GM12878 (cell line): ENCODE data around the gene TECTA. TPM values are rescaled to one million over a fixed set of nuclear protein-coding genes. Genes with fewer than 3 reads are reported as not detected.

ENCODE experiments used
- ATAC-seq: fragments of 200-7000 bp; cut with Tn5 transposase; 3 replicates; pipeline ENCODE4 v1.9.1; 2020; ENCODE audit warnings: mild to moderate bottlenecking, moderate library complexity
- BruUV-seq: library from RNA; stranded (reverse); fragments of 400-500 nt; replicated peaks from 2 replicates; lab custom pipeline; 2021; lab: Mats Ljungman, UMichigan
- CTCF ChIA-PET: fragments of 300-600 bp; sonication (Branson Sonifier 250); formaldehyde crosslinking; extraction: SDS; loops from one replicate; lab custom pipeline; 2021; ENCODE audit warnings: inconsistent platforms; lab: Yijun Ruan, JAX
- POLR2A ChIA-PET: fragments of 350-600 bp; formaldehyde crosslinking; extraction: SDS; loops from one replicate; lab custom pipeline; 2021; ENCODE audit warnings: inconsistent platforms; lab: Charles Lee
- RAD21 ChIA-PET: fragments of 300-600 bp; sonication (Branson Sonifier 250); formaldehyde crosslinking; loops from one replicate; lab custom pipeline; 2023; ENCODE audit warnings: antibody characterized with exemption; ENCODE audit not compliant: unreplicated experiment; lab: Charles Lee
- SMC1A ChIA-PET: fragments of 300-600 bp; sonication (Branson Sonifier 250); formaldehyde crosslinking; loops from one replicate; lab custom pipeline; 2023; ENCODE audit not compliant: unreplicated experiment, uncharacterized antibody; lab: Charles Lee
- DNase-seq: peaks from one replicate; pipeline ENCODE4 v3.0.0-alpha.2; 2011; ENCODE audit warnings: low read depth, low spot score
- FAIRE-seq: peaks from 3 replicates; lab custom pipeline; 2011; peaks lifted over from hg19 to GRCh38; lab: Jason Lieb, UNC
- H2AFZ ChIP-seq: 2 replicates; pipeline ENCODE4 v1.6.0; 2011; ENCODE audit warnings: low read depth, low read length, control low read depth; ENCODE audit not compliant: control insufficient read depth
- H3K27ac ChIP-seq: 2 replicates; pipeline ENCODE4 v1.5.1; 2011; ENCODE audit warnings: control low read depth; ENCODE audit not compliant: control insufficient read depth, insufficient read depth
- H3K27me3 ChIP-seq, 2 experiments: replicated peaks in 1 of 2; 2 replicates each; pipeline versions ENCODE4 v1.6.0 to v1.6.1; 2011; ENCODE audit warnings: low read length in 1 of 2; ENCODE audit not compliant: control insufficient read depth in 2 of 2, insufficient read depth in 2 of 2
- H3K36me3 ChIP-seq, 2 experiments: 2 replicates each; pipeline ENCODE4 v1.5.1; 2011; ENCODE audit warnings: low read length in 1 of 2; ENCODE audit not compliant: control insufficient read depth in 2 of 2, insufficient read depth in 2 of 2
- H3K4me1 ChIP-seq: 2 replicates; pipeline ENCODE4 v1.6.1; 2011; ENCODE audit warnings: mild to moderate bottlenecking, low read length, moderate library complexity, mixed read lengths; ENCODE audit not compliant: control insufficient read depth, insufficient read depth
- H3K4me2 ChIP-seq: 2 replicates; pipeline ENCODE4 v1.6.0; 2011; ENCODE audit warnings: control low read depth; ENCODE audit not compliant: control insufficient read depth, insufficient read depth
- H3K4me3 ChIP-seq: fragments of 200-600 bp; sonication (generic); 2 replicates; pipeline ENCODE4 v1.5.1; 2016
- H3K79me2 ChIP-seq: 2 replicates; pipeline ENCODE4 v1.6.0; 2011; ENCODE audit warnings: low read length; ENCODE audit not compliant: control insufficient read depth, insufficient read depth
- H3K9ac ChIP-seq: 2 replicates; pipeline ENCODE4 v1.8.0; 2011; ENCODE audit warnings: low read length, control low read depth, mixed read lengths; ENCODE audit not compliant: control insufficient read depth, insufficient read depth
- H3K9me3 ChIP-seq: replicated peaks from 3 replicates; pipeline ENCODE4 v1.5.1; 2011; ENCODE audit warnings: mild to moderate bottlenecking, low read length; ENCODE audit not compliant: control insufficient read depth, insufficient read depth
- H4K20me1 ChIP-seq: 2 replicates; pipeline ENCODE4 v1.6.0; 2011; ENCODE audit not compliant: control insufficient read depth, insufficient read depth
- CREM ChIP-seq: IDR thresholded peaks from 2 replicates; pipeline ENCODE4 v1.6.1; 2014; ENCODE audit warnings: antibody characterized with exemption, low read depth
- ELK1 ChIP-seq: IDR thresholded peaks from 2 replicates; pipeline ENCODE4 v1.6.1; 2012; ENCODE audit warnings: low read depth, low read length, improper control_type of control experiment
- FOS ChIP-seq: IDR thresholded peaks from 3 replicates; pipeline ENCODE4 v1.6.1; 2011; ENCODE audit warnings: borderline replicate concordance; ENCODE audit not compliant: insufficient read length; ENCODE audit errors: extremely low read depth
- NBN ChIP-seq: fragments of 450-650 bp; IDR thresholded peaks from 2 replicates; pipeline ENCODE4 v1.6.1; 2016
- SIN3A ChIP-seq: IDR thresholded peaks from 2 replicates; pipeline ENCODE4 v1.6.1; 2012; ENCODE audit warnings: low read depth, low read length, improper control_type of control experiment
- TBL1XR1 ChIP-seq: IDR thresholded peaks from 2 replicates; pipeline ENCODE4 v1.6.1; 2012; ENCODE audit warnings: low read depth, low read length, improper control_type of control experiment
- YY1 ChIP-seq: IDR thresholded peaks from 2 replicates; pipeline ENCODE4 v1.6.1; 2011; ENCODE audit warnings: low read depth, mild to moderate bottlenecking, low read length
- ZBTB11 ChIP-seq: fragments of 450-650 bp; formaldehyde crosslinking; IDR thresholded peaks from 2 replicates; pipeline ENCODE4 v1.5.0; 2022; ENCODE audit warnings: mild to moderate bottlenecking, missing genetic modification characterization
- ZNF207 ChIP-seq: fragments of 450-650 bp; IDR thresholded peaks from 2 replicates; pipeline ENCODE4 v1.6.1; 2014; ENCODE audit warnings: antibody characterized with exemption, mild to moderate bottlenecking, borderline replicate concordance
- WGBS: methylation state at CpG from one replicate; pipeline ENCODE4 v1.1.6; 2016; ENCODE audit warnings: low lambda C conversion rate; ENCODE audit not compliant: insufficient replicate concordance, insufficient coverage; ENCODE audit errors: missing lambda C conversion rate; 5-methylcytosine and 5-hydroxymethylcytosine counted together
- in situ Hi-C: fragments of 300-500 bp; cut with MboI; formaldehyde crosslinking; loops from 9 replicates; pipeline ENCODE4 v1.14.3; 2018; ENCODE audit warnings: mixed read lengths
- intact Hi-C: fragments of 100-400 bp; cut with micrococcal nuclease; formaldehyde crosslinking; loops from one replicate; pipeline ENCODE4 v1.14.2; 2022; ENCODE audit not compliant: unreplicated experiment
- polyA plus RNA-seq, 11 experiments: library from polyadenylated mRNA; depleted of rRNA in 4 of 11; unstranded in 6 of 11; stranded (reverse) in 5 of 11; fragments of >200 nt; fragmentation: Nextera tagmentation in 4 of 11; fragmentation: Illumina TruSeq in 1 of 11; extraction: Ambion mirVana in 4 of 11; extraction: Trizol in 1 of 11; gene quantifications; 1 replicate in 1 of 11; 2 replicates in 10 of 11; pipeline versions ENCODE4 v1.2.1 to v1.2.3, GENCODE V29; 2011 to 2016; ENCODE audit warnings: inconsistent platforms in 2 of 11, missing spikeins in 2 of 11, low read depth in 1 of 11
- total RNA-seq, 4 experiments: library from RNA; depleted of rRNA in 3 of 4; stranded (reverse); fragments of >200 nt in 3 of 4; fragmentation: Illumina TruSeq in 1 of 4; extraction: Trizol in 1 of 4; gene quantifications; 2 replicates each; pipeline versions ENCODE4 v1.2.1 to v1.2.3, GENCODE V29; 2013 to 2021
- TF ChIP-seq, protein P1 (sequence below): IDR thresholded peaks from 2 replicates; pipeline ENCODE4 v1.6.1; 2012; ENCODE audit warnings: low read depth, low read length, improper control_type of control experiment
- TF ChIP-seq, protein P2 (sequence below): fragments of 450-650 bp; IDR thresholded peaks from 2 replicates; pipeline ENCODE4 v1.6.1; 2016; ENCODE audit warnings: mild to moderate bottlenecking

TECTA gene
- total and polyA plus RNA-seq, 10 of the 15 experiments (the other 5 are each of a cell fraction or from before 2014, with no cell fraction given) = under 0.01 to 0.14 (median 0.05) TPM; not detected in 1

DNA sequence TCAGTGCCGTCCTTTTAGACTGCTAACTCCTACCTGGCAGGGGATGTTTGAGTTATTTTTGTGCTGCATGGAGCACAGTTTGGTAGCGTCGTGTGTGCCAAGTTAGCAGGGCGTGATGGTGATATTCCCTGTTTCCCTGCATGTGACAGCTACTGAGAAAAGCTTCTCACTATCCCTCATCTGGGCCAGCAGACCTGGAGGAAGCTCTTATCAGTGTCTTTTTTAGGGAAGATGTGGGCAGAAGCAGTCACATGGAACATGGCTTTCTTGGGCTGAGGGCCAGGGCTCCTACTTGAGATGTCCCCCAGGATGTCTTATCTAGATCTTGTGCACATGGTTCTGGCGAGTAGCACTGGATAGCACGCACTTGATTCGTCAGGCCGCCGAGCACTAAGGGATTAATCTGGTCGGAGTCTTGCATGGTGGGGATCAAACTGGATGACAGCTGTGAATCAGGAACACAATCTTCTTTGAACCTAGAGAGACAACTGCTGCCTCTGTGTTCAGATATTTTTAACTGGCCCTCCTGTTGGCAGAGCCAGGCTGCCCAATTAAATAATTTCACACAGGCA is 33.8 kb downstream of the TECTA start:
- Histone ChIP-seq H3K9me3 (no peaks in the 10 kb centered on the region), H2AFZ (no peak overlapping the region), H3K27me3 (peaks cover 0 to 1% of the 10 kb centered on the region in 2 experiments; a peak in 1 of 4 replicates), H3K36me3 (no peaks in the 10 kb centered on the region), H3K9ac (no peak overlapping the region), H3K79me2 (no peaks in the 10 kb centered on the region), H3K4me2 (no peak overlapping the region), H3K4me1 (no peaks in the 10 kb centered on the region), H3K27ac (no peak overlapping the region), H4K20me1 (no peaks in the 10 kb centered on the region), H3K4me3 (no peak overlapping the region)
- intact Hi-C loops = no loop called here
- POLR2A ChIA-PET = no interaction called here
- RAD21 ChIA-PET = no interaction called here
- DNase-seq (no peak), ATAC-seq (no peak), FAIRE-seq (no peak)
- no TSS peak for BruUV-seq
- TF ChIP-seq FOS (no peak), ELK1 (no peak), ZNF207 (no peak), SIN3A (no peak), TBL1XR1 (no peak), YY1 (no peak), ZBTB11 (CRISPR knock-in tag) (no peak), CREM (no peak), NBN (no peak)
- TF ChIP-seq, protein P1, sequence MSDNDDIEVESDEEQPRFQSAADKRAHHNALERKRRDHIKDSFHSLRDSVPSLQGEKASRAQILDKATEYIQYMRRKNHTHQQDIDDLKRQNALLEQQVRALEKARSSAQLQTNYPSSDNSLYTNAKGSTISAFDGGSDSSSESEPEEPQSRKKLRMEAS = no peak
- TF ChIP-seq, protein P2, sequence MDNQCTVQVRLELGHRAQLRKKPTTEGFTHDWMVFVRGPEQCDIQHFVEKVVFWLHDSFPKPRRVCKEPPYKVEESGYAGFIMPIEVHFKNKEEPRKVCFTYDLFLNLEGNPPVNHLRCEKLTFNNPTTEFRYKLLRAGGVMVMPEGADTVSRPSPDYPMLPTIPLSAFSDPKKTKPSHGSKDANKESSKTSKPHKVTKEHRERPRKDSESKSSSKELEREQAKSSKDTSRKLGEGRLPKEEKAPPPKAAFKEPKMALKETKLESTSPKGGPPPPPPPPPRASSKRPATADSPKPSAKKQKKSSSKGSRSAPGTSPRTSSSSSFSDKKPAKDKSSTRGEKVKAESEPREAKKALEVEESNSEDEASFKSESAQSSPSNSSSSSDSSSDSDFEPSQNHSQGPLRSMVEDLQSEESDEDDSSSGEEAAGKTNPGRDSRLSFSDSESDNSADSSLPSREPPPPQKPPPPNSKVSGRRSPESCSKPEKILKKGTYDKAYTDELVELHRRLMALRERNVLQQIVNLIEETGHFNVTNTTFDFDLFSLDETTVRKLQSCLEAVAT = no peak
- in situ Hi-C loops = no loop called here
- WGBS = 53% methylated on average over 10 of the region's 10 CpGs
- CTCF ChIA-PET = no interaction called here
- SMC1A ChIA-PET = no interaction called here
